GM21619 (cell line): ENCODE measurements around the gene ATP8B3.

Source experiments
- ATAC-seq: cut with Tn5 transposase; IDR thresholded peaks from one replicate; pipeline ENCODE4 v1.9.1; 2021; ENCODE audit not compliant: unreplicated experiment

The ATP8B3 gene

DNA sequence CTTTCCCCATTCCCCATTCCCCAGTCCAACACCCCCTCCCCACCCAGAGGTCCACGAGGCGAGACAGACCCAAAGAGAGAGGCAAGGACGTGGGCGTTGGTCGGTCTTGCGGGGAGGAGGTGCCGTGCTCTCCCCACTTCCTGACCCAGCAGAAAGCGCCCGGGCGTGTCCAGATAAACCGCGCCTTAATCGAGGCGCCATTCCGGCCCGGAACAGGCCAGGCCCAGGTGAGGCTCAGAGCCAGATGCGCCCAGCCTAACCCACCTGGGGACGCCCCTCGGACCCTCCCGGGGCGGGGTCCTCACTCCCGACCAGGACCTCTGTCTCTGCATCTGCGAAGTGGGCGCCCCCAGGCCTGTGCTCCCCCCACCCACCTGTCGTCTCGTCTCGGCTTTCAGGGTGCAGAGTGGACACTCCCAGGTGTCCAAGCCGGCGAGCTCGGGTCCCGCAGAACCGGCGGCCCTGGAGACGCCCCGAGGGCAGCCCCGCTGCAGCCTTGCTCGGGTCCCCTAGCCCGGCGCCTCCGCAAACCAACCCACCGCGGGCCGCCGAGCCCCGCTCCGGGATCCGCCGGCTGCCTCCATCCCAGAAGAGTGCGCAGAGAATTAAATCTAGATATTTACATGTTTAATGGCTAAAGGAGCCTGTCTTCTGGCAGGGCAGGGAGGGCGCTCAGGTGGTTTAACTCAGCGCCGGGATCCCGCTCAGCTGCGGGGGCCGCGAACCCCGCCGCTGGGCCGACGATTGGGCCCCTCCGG, 63.8 kb downstream of the ATP8B3 start:
- no peak for ATAC-seq

DNA sequence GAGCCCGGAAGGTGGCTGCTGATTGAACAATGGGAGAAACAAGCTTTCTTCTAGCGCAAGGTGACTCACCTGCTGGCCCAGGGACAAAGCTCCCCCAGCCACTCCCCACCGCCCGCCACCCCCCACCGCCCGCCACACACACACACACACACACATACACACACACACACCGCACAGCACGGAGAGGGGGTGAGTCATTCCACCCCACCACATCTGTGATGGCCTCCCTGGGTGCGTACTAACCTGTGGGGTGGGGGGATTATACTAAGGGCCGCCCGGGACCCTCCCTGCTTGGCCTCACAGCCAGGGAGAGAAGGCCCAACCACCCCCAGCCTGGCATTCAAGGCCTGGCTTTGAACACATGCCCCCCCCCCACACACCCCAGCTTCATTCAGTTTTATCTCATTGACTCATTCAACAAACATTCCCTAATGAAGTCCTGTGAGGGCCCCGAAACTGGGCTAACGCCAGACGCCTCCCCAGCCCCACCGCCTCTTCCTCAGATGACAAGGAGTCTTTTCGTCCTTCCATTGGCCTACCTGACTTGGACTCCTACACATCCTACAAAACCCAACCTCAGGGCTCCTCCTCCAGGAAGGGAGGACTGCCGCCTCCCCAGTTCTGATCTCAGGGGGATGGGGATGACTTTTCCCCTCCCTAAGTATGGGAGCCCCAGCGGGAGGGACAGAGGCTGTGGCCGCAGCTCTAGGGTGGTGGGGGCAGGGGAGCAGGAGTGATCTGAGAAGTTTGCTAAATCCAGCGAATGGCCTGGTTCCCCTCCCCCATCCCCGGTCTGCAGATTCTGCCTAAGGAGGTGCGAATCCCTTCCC, 64.6 kb downstream of the ATP8B3 start:
- no peak for ATAC-seq

GRCh38 chr19:1746401-1747284, 65.4 kb downstream of the ATP8B3 start:
- no peak for ATAC-seq

GRCh38 chr19:1745589-1746031, 66.5 kb downstream of the ATP8B3 start:
- ATAC-seq, result no peak

DNA sequence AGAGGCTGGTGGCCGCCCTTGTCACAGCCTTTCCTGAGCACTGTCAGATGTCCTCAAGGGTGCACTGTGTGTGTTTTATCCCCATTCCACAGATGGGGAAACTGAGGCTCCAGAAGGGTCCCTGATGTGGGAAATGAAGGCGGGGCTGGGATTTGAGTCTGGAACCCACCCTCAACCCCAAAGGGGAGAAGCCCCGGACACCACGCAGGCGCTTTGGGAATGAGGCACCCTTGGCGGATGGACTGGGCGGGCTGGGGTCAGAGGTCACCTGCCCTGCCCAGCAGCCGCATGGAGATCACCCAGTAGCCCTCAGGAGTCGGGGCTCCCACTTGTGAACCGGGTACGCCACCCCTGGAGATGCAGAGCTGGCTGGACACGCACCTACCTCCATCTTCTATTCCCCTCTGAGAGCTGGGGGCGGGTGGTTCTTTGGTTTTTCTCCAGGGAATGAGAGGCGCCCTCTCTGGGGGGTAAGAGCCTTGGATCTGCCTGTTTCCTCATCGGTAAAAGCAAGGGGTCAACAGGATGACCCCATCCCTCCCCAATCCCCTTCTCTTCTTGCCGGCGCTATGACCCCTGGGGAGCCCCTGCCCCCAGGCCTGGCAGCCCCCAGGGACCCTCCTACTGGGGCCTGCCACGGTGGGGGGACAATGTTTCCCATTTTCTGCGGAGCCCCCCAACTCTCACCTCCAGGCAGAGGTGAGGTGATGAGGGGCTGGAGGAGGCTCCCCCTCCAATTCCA, 67.1 kb downstream of the ATP8B3 start:
- ATAC-seq, result no peak

- no peak for ATAC-seq
Observed at GRCh38 chr19:1744133-1744665, 67.9 kb downstream of the ATP8B3 start.

DNA sequence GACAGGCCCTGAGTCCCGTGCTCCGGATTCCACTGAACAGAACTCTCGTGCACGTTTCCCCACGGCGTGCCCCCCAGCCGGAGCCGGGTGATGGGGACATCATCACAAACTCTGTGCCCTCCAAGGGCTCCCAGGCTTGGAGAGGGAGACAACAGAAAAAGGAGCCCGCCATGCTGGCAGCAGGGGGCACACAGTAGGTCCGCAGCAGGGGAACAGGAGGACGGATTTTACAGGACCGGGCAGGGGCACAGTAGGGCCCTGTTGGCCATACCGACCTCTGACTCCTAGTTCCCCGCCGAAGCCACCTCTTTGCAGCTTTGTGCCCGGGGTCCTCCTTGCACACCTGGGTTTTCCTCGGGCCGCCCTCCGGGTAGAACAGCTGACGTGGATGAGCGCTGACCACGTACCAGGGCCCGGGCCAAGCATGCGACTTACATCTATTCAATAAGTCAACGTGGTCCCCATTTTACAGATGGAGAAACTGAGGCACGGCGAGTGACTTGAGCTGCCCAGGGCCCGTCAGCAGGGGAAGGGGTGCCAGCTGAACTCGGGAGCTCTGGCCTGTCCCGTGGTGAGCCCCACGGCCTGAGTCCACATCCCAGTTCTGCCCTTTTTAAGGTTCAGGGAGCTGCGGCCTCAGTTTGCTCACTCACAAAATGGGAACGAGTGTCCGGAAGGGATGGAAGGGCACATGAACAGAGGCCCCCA, 68.9 kb downstream of the ATP8B3 start:
- no peak for ATAC-seq

- ATAC-seq, result no peak
Observed at GRCh38 chr19:1739960-1740629, 72.0 kb downstream of the ATP8B3 start.

- no peak for ATAC-seq
Observed at GRCh38 chr19:1736927-1737326, 75.1 kb downstream of the ATP8B3 start.

GRCh38 chr19:1736280-1736679, 75.8 kb downstream of the ATP8B3 start:
- no peak for ATAC-seq

GRCh38 chr19:1734321-1734966, 77.6 kb downstream of the ATP8B3 start:
- no peak for ATAC-seq
